Inferior parietal cortex (tissue), 1 donor: ENCODE results near the gene DPH1.

Experiments
- DNase-seq: peaks from one replicate; pipeline ENCODE4 v3.0.0-alpha.2; 2016; ENCODE audit errors: extremely low spot score

The DPH1 gene

GRCh38 chr17:2027528-2028233 lies 2.3 kb upstream of the DPH1 start:
- DNase-seq: no peak

GRCh38 chr17:2028234-2028614 lies 1.7 kb upstream of the DPH1 start:
- DNase-seq: no peak

- no peak for DNase-seq
These were observed 1.2 kb upstream of the DPH1 start for GRCh38 chr17:2028737-2029136.

GRCh38 chr17:2030779-2031163 lies 818 bp downstream of the DPH1 start:
- no peak for DNase-seq

- no peak for DNase-seq
These were observed 3.2 kb downstream of the DPH1 start for GRCh38 chr17:2033153-2033552.

GRCh38 chr17:2034157-2034556 lies 4.2 kb downstream of the DPH1 start:
- no peak for DNase-seq

GRCh38 chr17:2034806-2035540 lies 5.0 kb downstream of the DPH1 start:
- no peak for DNase-seq

GRCh38 chr17:2035541-2036488 lies 5.9 kb downstream of the DPH1 start:
- DNase-seq: no peak

GRCh38 chr17:2037155-2037554 lies 7.2 kb downstream of the DPH1 start:
- DNase-seq: no peak

- DNase-seq: no peak
These were observed 10.4 kb downstream of the DPH1 start for GRCh38 chr17:2040219-2040827.

GRCh38 chr17:2040942-2041560 lies 11.1 kb downstream of the DPH1 start:
- DNase-seq: no peak

GRCh38 chr17:2041561-2042389 lies 11.8 kb downstream of the DPH1 start, which contains the start of gene OVCA2:
TSS of gene OVCA2 (plus strand) at chr17:2042022. CDS start at chr17:2042048, 26 bp downstream.
- peak; percentile 96 for DNase-seq

- DNase-seq: no peak
These were observed 12.5 kb downstream of the DPH1 start for GRCh38 chr17:2042390-2042847.

GRCh38 chr17:2042933-2043332 lies 13.0 kb downstream of the DPH1 start:
- no peak for DNase-seq

GRCh38 chr17:2043785-2044184 lies 13.8 kb downstream of the DPH1 start:
- no peak for DNase-seq

GRCh38 chr17:2044263-2044894 lies 14.4 kb downstream of the DPH1 start:
- no peak for DNase-seq

GRCh38 chr17:2047590-2047989 lies 17.6 kb downstream of the DPH1 start:
- no peak for DNase-seq

GRCh38 chr17:2048805-2049204 lies 18.9 kb downstream of the DPH1 start:
- DNase-seq: no peak

GRCh38 chr17:2049333-2050299 lies 19.7 kb downstream of the DPH1 start:
- DNase-seq: no peak
